ENCODE measurements around the gene CCIN.

DNA sequence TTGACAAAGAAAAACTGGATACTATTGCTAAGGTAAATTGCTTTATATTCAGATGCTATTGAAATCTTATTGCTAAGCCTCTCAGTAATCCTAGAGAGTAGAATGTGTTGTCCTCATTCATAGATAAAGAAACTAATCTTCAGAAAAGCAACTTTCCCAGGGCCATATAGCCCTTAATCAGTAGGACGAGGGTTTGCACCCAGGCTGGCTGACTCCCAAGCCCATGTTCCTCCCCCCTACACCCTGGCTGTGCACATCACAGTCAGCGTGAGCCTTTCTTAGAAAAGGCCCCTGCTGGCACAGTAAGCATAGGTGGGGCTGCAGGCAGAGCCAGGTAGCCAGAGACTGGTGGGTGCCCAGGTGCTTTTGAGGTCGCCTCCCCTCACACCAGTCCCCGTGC is 48.5 kb upstream of the CCIN start:
- TF ChIP-seq, protein P1, sequence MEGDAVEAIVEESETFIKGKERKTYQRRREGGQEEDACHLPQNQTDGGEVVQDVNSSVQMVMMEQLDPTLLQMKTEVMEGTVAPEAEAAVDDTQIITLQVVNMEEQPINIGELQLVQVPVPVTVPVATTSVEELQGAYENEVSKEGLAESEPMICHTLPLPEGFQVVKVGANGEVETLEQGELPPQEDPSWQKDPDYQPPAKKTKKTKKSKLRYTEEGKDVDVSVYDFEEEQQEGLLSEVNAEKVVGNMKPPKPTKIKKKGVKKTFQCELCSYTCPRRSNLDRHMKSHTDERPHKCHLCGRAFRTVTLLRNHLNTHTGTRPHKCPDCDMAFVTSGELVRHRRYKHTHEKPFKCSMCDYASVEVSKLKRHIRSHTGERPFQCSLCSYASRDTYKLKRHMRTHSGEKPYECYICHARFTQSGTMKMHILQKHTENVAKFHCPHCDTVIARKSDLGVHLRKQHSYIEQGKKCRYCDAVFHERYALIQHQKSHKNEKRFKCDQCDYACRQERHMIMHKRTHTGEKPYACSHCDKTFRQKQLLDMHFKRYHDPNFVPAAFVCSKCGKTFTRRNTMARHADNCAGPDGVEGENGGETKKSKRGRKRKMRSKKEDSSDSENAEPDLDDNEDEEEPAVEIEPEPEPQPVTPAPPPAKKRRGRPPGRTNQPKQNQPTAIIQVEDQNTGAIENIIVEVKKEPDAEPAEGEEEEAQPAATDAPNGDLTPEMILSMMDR (IDR thresholded peaks at IDR 0.05), result no peak
- TF ChIP-seq POLR2AphosphoS5 (IDR thresholded peaks at IDR 0.05) (no peak), EP300 (IDR thresholded peaks at IDR 0.05) (no peak)

Measured in gastroesophageal sphincter (tissue), 3 donors.